ENCODE data around the gene MGMT.

DNA sequence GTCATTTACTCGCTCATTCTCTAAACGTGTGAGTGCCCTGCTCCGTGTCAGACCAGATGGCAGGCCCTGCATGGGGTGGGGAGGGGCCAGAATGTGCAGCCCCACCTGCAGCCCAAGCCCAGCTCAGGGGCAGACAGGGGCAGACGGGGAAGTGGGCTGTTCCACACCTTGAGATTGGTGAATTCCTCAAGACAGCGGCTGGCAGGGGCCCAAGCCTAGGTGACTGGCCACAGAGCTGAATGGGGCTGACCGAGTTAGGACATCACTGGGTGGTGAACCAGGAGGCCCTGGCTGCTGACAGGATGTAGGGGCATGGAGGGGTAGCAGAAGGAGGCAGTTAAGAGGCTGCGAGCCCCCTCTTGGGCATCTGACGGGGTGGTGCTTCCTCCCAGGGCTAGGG, 79.1 kb downstream of the MGMT start:
- TF ChIP-seq ZNF274 (IDR thresholded peaks at IDR 0.05; ENCODE audit: low read depth, low read length) (no peak), YY1 (IDR thresholded peaks at IDR 0.05; ENCODE audit: insufficient read depth, insufficient read length) (no peak), SUZ12 (IDR thresholded peaks at IDR 0.05; ENCODE audit: extremely low read depth, insufficient read depth, insufficient read length) (no peak)
